Endodermal cell (in vitro differentiated cells): ENCODE measurements around the gene FFAR3. TPM values are rescaled to one million over a fixed set of nuclear protein-coding genes. Genes with fewer than 3 reads are reported as not detected.

ENCODE experiments used
- DNase-seq: peaks from one replicate; pipeline ENCODE4 v3.0.0-alpha.2; 2017
- H3K27ac ChIP-seq: 2 replicates; pipeline ENCODE4 v1.5.1; 2013; ENCODE audit warnings: mild to moderate bottlenecking, low read depth, low read length, moderate library complexity
- H3K27me3 ChIP-seq: 2 replicates; pipeline ENCODE4 v1.6.1; 2013; ENCODE audit warnings: mild to moderate bottlenecking, low read length, moderate library complexity; ENCODE audit not compliant: insufficient read depth, control insufficient read depth, poor library complexity, severe bottlenecking
- H3K36me3 ChIP-seq: 2 replicates; pipeline ENCODE4 v1.7.0; 2013; ENCODE audit warnings: mild to moderate bottlenecking, low read length, moderate library complexity; ENCODE audit not compliant: control insufficient read depth, insufficient read depth
- H3K4me1 ChIP-seq: one replicate; pipeline ENCODE4 v1.7.0; 2013; ENCODE audit warnings: low read length; ENCODE audit not compliant: control insufficient read depth, insufficient read depth
- H3K4me3 ChIP-seq: 2 replicates; pipeline ENCODE4 v1.5.1; 2013; ENCODE audit warnings: mild to moderate bottlenecking, low read length, moderate library complexity
- H3K9ac ChIP-seq: 2 replicates; pipeline ENCODE4 v1.6.1; 2013; ENCODE audit warnings: mild to moderate bottlenecking, low read length, moderate library complexity; ENCODE audit not compliant: poor library complexity, severe bottlenecking; ENCODE audit errors: extremely low read depth
- H3K9me3 ChIP-seq: 2 replicates; pipeline ENCODE4 v1.6.1; 2013; ENCODE audit warnings: mild to moderate bottlenecking, low read length, moderate library complexity; ENCODE audit not compliant: control insufficient read depth
- H3K27ac Mint-ChIP-seq: 2 replicates; pipeline ENCODE4 v1.8.0; 2020; ENCODE audit warnings: mixed read lengths
- H3K27me3 Mint-ChIP-seq: 2 replicates; pipeline ENCODE4 v1.8.0; 2021; ENCODE audit warnings: mild to moderate bottlenecking, mixed read lengths; ENCODE audit not compliant: insufficient read depth
- H3K36me3 Mint-ChIP-seq: 2 replicates; pipeline ENCODE4 v1.8.0; 2020; ENCODE audit warnings: low read depth, mixed read lengths
- H3K4me1 Mint-ChIP-seq: 2 replicates; pipeline ENCODE4 v1.8.0; 2020; ENCODE audit warnings: mixed read lengths
- H3K4me3 Mint-ChIP-seq: 2 replicates; pipeline ENCODE4 v1.8.0; 2020; ENCODE audit warnings: mild to moderate bottlenecking, moderate library complexity, mixed read lengths
- H3K9me3 Mint-ChIP-seq: 2 replicates; pipeline ENCODE4 v1.8.0; 2020; ENCODE audit warnings: mild to moderate bottlenecking, mixed read lengths
- CTCF ChIP-seq: fragments of 200-600 bp; sonication (generic); conservative IDR thresholded peaks from 2 replicates; pipeline ENCODE4 v1.5.0; 2021; ENCODE audit warnings: antibody characterized with exemption, mild to moderate bottlenecking
- WGBS, 2 experiments: methylation state at CpG; one replicate each; pipeline versions ENCODE4 v1.1.5 to v1.1.7; 2013; ENCODE audit warnings: missing lambda C conversion rate in 2 of 2, mixed read lengths in 1 of 2; ENCODE audit not compliant: insufficient coverage in 1 of 2, insufficient read length in 1 of 2; 5-methylcytosine and 5-hydroxymethylcytosine counted together
- microRNA-seq: library from miRNA; unstranded; fragments of <30 nt; microRNA quantifications from one replicate; pipeline ENCODE4 v1.2.0, GENCODE V29; 2020; ENCODE audit warnings: borderline microRNAs expressed
- total RNA-seq, 2 donors: library from RNA; stranded (reverse); fragmentation: NEBNext Ultra II Directional in 1 of 2; extraction: Animal tissue kit (Norgen Biotek cat#: 25700) in 1 of 2; gene quantifications; 2 replicates in 1 of 2; 3 replicates in 1 of 2; pipeline ENCODE4 v1.2.1, GENCODE V29; 2021

The FFAR3 gene
- total RNA-seq, 2 donors from 2014 or later = not detected

- Histone ChIP-seq H3K36me3 (no peaks in the 10 kb centered on the region), H3K9me3 (no peaks in the 10 kb centered on the region), H3K4me3 (no peak overlapping the region), H3K9ac (no peak overlapping the region), H3K27ac (no peak overlapping the region), H3K4me1 (peaks cover 3% of the 10 kb centered on the region), H3K27me3 (no peaks in the 10 kb centered on the region)
- no peak for TF ChIP-seq CTCF
- Mint-ChIP-seq H3K4me3 (no peak overlapping the region), H3K9me3 (no peaks in the 10 kb centered on the region), H3K27ac (no peak overlapping the region), H3K36me3 (no peaks in the 10 kb centered on the region), H3K4me1 (no peaks in the 10 kb centered on the region), H3K27me3 (peaks cover 10% of the 10 kb centered on the region)
- no peak for DNase-seq
- 93 to 99% methylated on average over 8 to 13 of the region's 13 CpGs for WGBS, 2 experiments
Measured at GRCh38 chr19:35408284-35409171, 50.3 kb downstream of the FFAR3 start.

GRCh38 chr19:35409191-35409590 lies 50.9 kb downstream of the FFAR3 start:
- Histone ChIP-seq H3K36me3 (no peaks in the 10 kb centered on the region), H3K9me3 (no peaks in the 10 kb centered on the region), H3K4me1 (peaks cover 3% of the 10 kb centered on the region), H3K4me3 (no peak overlapping the region), H3K9ac (no peak overlapping the region), H3K27me3 (no peaks in the 10 kb centered on the region), H3K27ac (no peak overlapping the region)
- Mint-ChIP-seq H3K36me3 (no peaks in the 10 kb centered on the region), H3K4me1 (no peaks in the 10 kb centered on the region), H3K9me3 (no peaks in the 10 kb centered on the region), H3K4me3 (no peak overlapping the region), H3K27ac (no peak overlapping the region), H3K27me3 (peaks cover 10% of the 10 kb centered on the region)
- DNase-seq = no peak
- no peak for TF ChIP-seq CTCF
- 84 to 94% methylated on average over 5 of the region's 5 CpGs for WGBS, 2 experiments

Small RNA genes lying within 50 kb of the gene (microRNA-seq; reads per million reads assigned to microRNA genes)
- gene MIR5196 = not detected

Other genes starting within 250 kb of the FFAR3 start
- not detected for gene FXYD3, start 242.6 kb upstream of the FFAR3 start, total RNA-seq
- under 1 TPM; 0.27 to 0.37 TPM for gene LGI4, start 223.4 kb upstream of the FFAR3 start, total RNA-seq
- gene FXYD1, start 219.6 kb upstream of the FFAR3 start, total RNA-seq = under 1 TPM in 1 of 2 donors, not detected in 1; 0.75 TPM
- gene FXYD7, start 215.2 kb upstream of the FFAR3 start, total RNA-seq = 1 to 10 TPM in 1 of 2 donors, not detected in 1; 1.1 TPM
- gene FXYD5, start 203.7 kb upstream of the FFAR3 start, total RNA-seq = 10 to 100 TPM; 24.0 to 29.6 TPM
- not detected for gene FAM187B, start 129.7 kb upstream of the FFAR3 start, total RNA-seq
- gene LSR, start 109.5 kb upstream of the FFAR3 start, total RNA-seq = 100 to 1,000 TPM; 112 to 170 TPM
- 100 to 1,000 TPM; 111 to 121 TPM for gene USF2, start 89.5 kb upstream of the FFAR3 start, total RNA-seq
- 1 to 10 TPM in 1 of 2 donors, under 1 TPM in 1; 0.35 to 1.3 TPM for gene HAMP, start 75.9 kb upstream of the FFAR3 start, total RNA-seq
- gene MAG, start 66.3 kb upstream of the FFAR3 start, total RNA-seq = not detected
- not detected for gene CD22, start 29.3 kb upstream of the FFAR3 start, total RNA-seq
- gene FFAR1, start 10.6 kb upstream of the FFAR3 start, total RNA-seq = not detected
- gene GPR42, start 12.6 kb downstream of the FFAR3 start, total RNA-seq = not detected
- gene FFAR2, start 89.8 kb downstream of the FFAR3 start, total RNA-seq = not detected
- gene KRTDAP, start 132.0 kb downstream of the FFAR3 start, total RNA-seq = 1 to 10 TPM; 3.4 to 4.2 TPM
- 100 to 1,000 TPM; 430 to 451 TPM for gene DMKN, start 155.2 kb downstream of the FFAR3 start, total RNA-seq
- gene SBSN, start 169.9 kb downstream of the FFAR3 start, total RNA-seq = not detected
- not detected for gene GAPDHS, start 175.0 kb downstream of the FFAR3 start, total RNA-seq
- 100 to 1,000 TPM; 109 to 119 TPM for gene TMEM147, start 187.2 kb downstream of the FFAR3 start, total RNA-seq
- gene ATP4A, start 205.2 kb downstream of the FFAR3 start, total RNA-seq = under 1 TPM in 1 of 2 donors, not detected in 1; 0.18 TPM
- not detected for gene PMIS2, start 227.7 kb downstream of the FFAR3 start, total RNA-seq